NB4 (cell line): Measurements from ENCODE around the gene OLFML1.

Experiments
- MYC ChIP-seq: IDR thresholded peaks from 2 replicates; pipeline ENCODE4 v1.6.1; 2011; ENCODE audit warnings: low read depth, low read length
- POLR2A ChIP-seq: IDR thresholded peaks from 2 replicates; pipeline ENCODE4 v1.6.1; 2011; ENCODE audit warnings: mild to moderate bottlenecking; ENCODE audit not compliant: insufficient read length; ENCODE audit errors: extremely low read depth

DNA sequence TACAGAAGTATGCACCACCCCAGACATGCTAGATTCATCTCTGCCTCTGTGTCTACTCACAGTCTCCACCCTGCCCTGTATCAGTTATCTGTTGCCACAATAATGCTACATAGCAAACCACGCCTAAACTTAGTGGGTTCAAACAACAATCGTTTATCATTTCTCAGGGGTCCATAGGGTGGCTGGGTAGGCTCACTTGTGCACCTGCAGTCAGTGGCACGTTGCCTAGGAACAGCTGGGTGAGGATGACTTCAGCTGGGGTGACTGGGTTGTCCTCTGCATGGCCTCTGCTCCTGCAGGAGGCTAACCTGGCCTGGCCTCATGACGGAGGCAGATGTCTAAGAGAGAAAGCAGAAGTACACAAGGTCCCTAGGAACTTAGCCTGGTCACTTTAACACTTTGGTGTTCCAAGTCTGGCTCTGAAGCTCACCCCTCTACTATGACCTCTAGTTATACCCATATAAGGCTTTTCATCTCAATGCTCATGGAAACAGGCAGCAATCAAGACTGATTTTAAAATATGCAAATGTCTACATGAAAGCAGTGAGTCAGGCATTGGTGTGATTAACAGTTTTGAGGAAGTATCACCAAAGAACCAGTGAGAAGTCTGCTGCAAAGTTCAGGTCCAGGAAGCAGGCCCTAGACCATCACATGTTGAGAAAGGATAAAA lies 10.7 kb downstream of the OLFML1 start:
- TF ChIP-seq POLR2A, result no peak
- TF ChIP-seq MYC, result no peak
